K562 (cell line): Measurements from ENCODE around the gene INPP5K. TPM values are rescaled to one million over a fixed set of nuclear protein-coding genes. Genes with fewer than 3 reads are reported as not detected.
A peak's percentile ranks its signal among the peaks of the same experiment; 100 is the strongest.

Experiments
- ATAC-seq: fragments of 200-7000 bp; cut with Tn5 transposase; 3 replicates; pipeline ENCODE4 v1.9.1; 2020; ENCODE audit warnings: moderate library complexity
- BruUV-seq: library from RNA; stranded (reverse); fragments of 400-500 nt; replicated peaks from 2 replicates; lab custom pipeline; 2021; lab: Mats Ljungman, UMichigan
- CTCF ChIA-PET: fragments of 300-600 bp; formaldehyde crosslinking; extraction: SDS; loops from one replicate; lab custom pipeline; 2021; ENCODE audit warnings: low intra/inter-chr PET ratio; lab: Yijun Ruan, JAX
- POLR2A ChIA-PET: fragments of 300-600, 350-650 bp; sonication (Branson Sonifier 250); formaldehyde crosslinking; extraction: SDS; loops from one replicate; lab custom pipeline; 2021; ENCODE audit warnings: antibody characterized with exemption, inconsistent platforms; lab: Yijun Ruan, JAX
- DNase-seq, 4 experiments: peaks; one replicate each; pipeline versions ENCODE4 v3.0.0 to v3.0.0-alpha.2; 2011 to 2018; ENCODE audit warnings: low spot score in 3 of 4, mixed read lengths in 3 of 4; ENCODE audit errors: extremely low read depth in 1 of 4
- FAIRE-seq: peaks from 2 replicates; lab custom pipeline; 2011; peaks lifted over from hg19 to GRCh38; lab: Jason Lieb, UNC
- H2AFZ ChIP-seq: 2 replicates; pipeline ENCODE4 v1.6.0; 2011; ENCODE audit warnings: low read depth, low read length, control low read depth, inconsistent platforms
- H3K27ac ChIP-seq: fragments of 200-600 bp; 3 replicates; pipeline ENCODE4 v1.8.0; 2011; ENCODE audit warnings: low read depth, mild to moderate bottlenecking, control low read depth, inconsistent platforms, low read length, moderate library complexity, mixed read lengths; ENCODE audit errors: extremely low read depth
- H3K27me3 ChIP-seq, 2 experiments: fragments of 300-600 bp in 1 of 2; 2 replicates in 1 of 2; 3 replicates in 1 of 2; pipeline versions ENCODE4 v1.6.0 to v1.8.0; 2011; ENCODE audit warnings: inconsistent platforms in 2 of 2, low read length in 2 of 2, mild to moderate bottlenecking in 1 of 2, mixed read lengths in 1 of 2, moderate library complexity in 1 of 2; ENCODE audit not compliant: control insufficient read depth in 2 of 2, insufficient read depth in 2 of 2
- H3K36me3 ChIP-seq: fragments of 300-600 bp; 3 replicates; pipeline ENCODE4 v1.8.0; 2011; ENCODE audit warnings: mild to moderate bottlenecking, low read length, inconsistent platforms; ENCODE audit not compliant: control insufficient read depth, insufficient read depth
- H3K4me1 ChIP-seq, 2 experiments: fragments of 200-600 bp in 1 of 2; replicated peaks in 1 of 2; 2 replicates in 1 of 2; 3 replicates in 1 of 2; pipeline versions ENCODE4 v1.5.1 to v1.8.0; 2011; ENCODE audit warnings: inconsistent platforms in 2 of 2, low read length in 2 of 2, mild to moderate bottlenecking in 1 of 2, mixed read lengths in 1 of 2, moderate library complexity in 1 of 2; ENCODE audit not compliant: control insufficient read depth in 2 of 2, insufficient read depth in 2 of 2
- H3K4me2 ChIP-seq: 2 replicates; pipeline ENCODE4 v1.6.1; 2011; ENCODE audit warnings: low read length, control low read depth, inconsistent platforms, mixed read lengths; ENCODE audit not compliant: insufficient read depth
- H3K4me3 ChIP-seq: fragments of 200-600 bp; sonication (generic), shearing (Covaris generic); 2 replicates; pipeline ENCODE4 v1.5.1; 2016; ENCODE audit warnings: control low read depth, inconsistent platforms
- H3K79me2 ChIP-seq: fragments of 200-600 bp; 3 replicates; pipeline ENCODE4 v1.8.0; 2011; ENCODE audit warnings: low read length, inconsistent platforms; ENCODE audit not compliant: control insufficient read depth, insufficient read depth
- H3K9ac ChIP-seq, 2 experiments: 2 replicates each; pipeline versions ENCODE4 v1.6.0 to v1.6.1; 2011; ENCODE audit warnings: low read depth in 2 of 2, low read length in 2 of 2, control low read depth in 1 of 2, inconsistent platforms in 1 of 2, mild to moderate bottlenecking in 1 of 2, mixed read lengths in 1 of 2; ENCODE audit not compliant: insufficient read depth in 1 of 2
- H3K9me1 ChIP-seq: one replicate; pipeline ENCODE4 v1.6.0; 2011; ENCODE audit warnings: inconsistent platforms, mild to moderate bottlenecking, low read length, moderate library complexity; ENCODE audit not compliant: control insufficient read depth, insufficient read depth
- H3K9me3 ChIP-seq: replicated peaks from 2 replicates; pipeline ENCODE4 v1.5.1; 2011; ENCODE audit warnings: low read depth, low read length, inconsistent platforms; ENCODE audit not compliant: control insufficient read depth, insufficient read depth
- H4K20me1 ChIP-seq: replicated peaks from 2 replicates; pipeline ENCODE4 v1.6.1; 2011; ENCODE audit warnings: low read length, inconsistent platforms, mixed read lengths; ENCODE audit not compliant: control insufficient read depth, insufficient read depth
- CAMTA2 ChIP-seq: fragments of 250-450 bp; sonication (Bioruptor Pico); conservative IDR thresholded peaks from 2 replicates; pipeline ENCODE4 v1.5.1; 2022
- POLR2AphosphoS2 ChIP-seq: IDR thresholded peaks from 2 replicates; pipeline ENCODE4 v1.6.1; 2012; ENCODE audit warnings: low read length, improper control_type of control experiment
- POLR2G ChIP-seq: fragments of 200-400 bp; formaldehyde crosslinking; IDR thresholded peaks from 2 replicates; pipeline ENCODE4 v1.6.1; 2017; ENCODE audit warnings: low read depth, mild to moderate bottlenecking, antibody characterized with exemption, low read length, moderate library complexity
- RBBP5 ChIP-seq: fragments of 200-600 bp; sonication (generic); IDR thresholded peaks from 2 replicates; pipeline ENCODE4 v1.6.1; 2012; ENCODE audit warnings: borderline replicate concordance, mild to moderate bottlenecking, low read length, control low read depth, inconsistent platforms; ENCODE audit not compliant: insufficient read depth, poor library complexity, severe bottlenecking
- SNRNP70 ChIP-seq: fragments of 200-400 bp; formaldehyde crosslinking; optimal IDR thresholded peaks from 2 replicates; pipeline ENCODE3; 2017; ENCODE audit warnings: low read depth, low read length
- ZNF41 ChIP-seq: fragments of 250-450 bp; sonication (Bioruptor Pico); conservative IDR thresholded peaks from 2 replicates; pipeline ENCODE4 v1.4.0; 2020; ENCODE audit warnings: mild to moderate bottlenecking
- WGBS: fragments of 100-300 bp; shearing (Covaris generic); methylation state at CpG from one replicate; pipeline ENCODE4 v1.1.6; 2016; ENCODE audit warnings: low coverage, mixed read lengths; ENCODE audit not compliant: insufficient coverage; ENCODE audit errors: missing lambda C conversion rate; 5-methylcytosine and 5-hydroxymethylcytosine counted together
- in situ Hi-C: fragments of 300-500 bp; cut with MboI; formaldehyde crosslinking; loops from 4 replicates; pipeline ENCODE4 v1.15.0; 2018; ENCODE audit warnings: inconsistent platforms, mixed read lengths
- intact Hi-C: fragments of 100-400 bp; cut with micrococcal nuclease; formaldehyde crosslinking; loops from 2 replicates; pipeline ENCODE4 v1.14.2; 2022
- polyA plus RNA-seq, 8 experiments: library from polyadenylated mRNA; depleted of rRNA in 4 of 8; stranded (reverse) in 5 of 8; unstranded in 3 of 8; fragments of >200 nt; fragmentation: Nextera tagmentation in 2 of 8; fragmentation: Illumina TruSeq in 1 of 8; extraction: Ambion mirVana in 2 of 8; extraction: Trizol in 1 of 8; gene quantifications; 2 replicates each; pipeline versions ENCODE4 v1.2.1 to v1.2.3, GENCODE V29; 2011 to 2014; ENCODE audit warnings: inconsistent platforms in 1 of 8, missing spikeins in 1 of 8
- total RNA-seq, 7 experiments: library from RNA; depleted of rRNA in 6 of 7; stranded (reverse); fragments of >200 nt in 6 of 7; fragmentation: Illumina TruSeq in 2 of 7; extraction: Trizol in 2 of 7; gene quantifications; 2 replicates each; pipeline versions ENCODE4 v1.2.1 to v1.2.3, GENCODE V29; 2011 to 2021; ENCODE audit warnings: low replicate concordance in 1 of 7

INPP5K gene
- total and polyA plus RNA-seq, 9 of the 15 experiments (the other 6 are each of a cell fraction or from before 2014, with no cell fraction given): 0.63 to 15.1 (median 10.1) TPM

DNA sequence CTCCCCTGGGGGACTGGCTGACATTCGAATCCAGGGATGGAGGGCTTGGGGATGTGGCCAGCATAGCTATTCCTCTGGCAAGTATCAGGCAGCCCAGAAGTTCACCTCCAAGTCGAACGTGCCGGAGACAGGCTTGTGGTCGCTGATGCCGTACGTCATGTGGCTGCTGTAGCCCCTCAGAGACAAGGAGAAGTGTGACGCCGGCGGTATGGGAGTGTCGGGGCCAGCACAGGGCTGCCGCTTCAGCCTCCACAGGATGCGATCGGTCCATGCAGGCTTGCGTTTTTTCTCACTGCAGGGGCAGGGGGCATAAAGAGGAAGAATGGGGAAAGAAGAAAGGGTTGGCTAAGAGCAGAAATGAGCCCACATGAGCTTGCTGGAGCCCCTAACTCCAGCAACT lies 18.6 kb downstream of the INPP5K start:
- no peak for FAIRE-seq
- TF ChIP-seq ZNF41 (CRISPR knock-in tag) (no peak), SNRNP70 (no peak), POLR2AphosphoS2 (no peak), CAMTA2 (no peak)

GRCh38 chr17:1496869-1497268 lies 19.5 kb downstream of the INPP5K start:
- no peaks in the 10 kb centered on the region for H3K79me2 ChIP-seq
- ATAC-seq: no peak
- CTCF ChIA-PET: no interaction called here
- H3K4me3 ChIP-seq: no peak overlapping the region
- H3K36me3 ChIP-seq: no peaks in the 10 kb centered on the region
- BruUV-seq: no TSS peak
- H2AFZ ChIP-seq: no peak overlapping the region
- H3K9ac ChIP-seq: no peak overlapping the region
- H3K4me1 ChIP-seq: peaks cover 3 to 24% of the 10 kb centered on the region in 2 experiments; a peak in 4 of 5 replicates
- H3K9me1 ChIP-seq: no peaks in the 10 kb centered on the region
- POLR2A ChIA-PET: no interaction called here
- no peak for DNase-seq
- intact Hi-C loops (no loop called here), in situ Hi-C loops (no loop called here)
- H3K9me3 ChIP-seq: no peaks in the 10 kb centered on the region
- WGBS: 69% methylated on average over 10 of the region's 14 CpGs
- no peak overlapping the region for H3K27ac ChIP-seq
- no peaks in the 10 kb centered on the region for H4K20me1 ChIP-seq
- TF ChIP-seq POLR2G: 0 out of 2 replicates have a peak, but pooled peaks have one; percentile 8
- no peak for TF ChIP-seq RBBP5
- no peak for FAIRE-seq
- no peak overlapping the region for H3K4me2 ChIP-seq
- no peaks in the 10 kb centered on the region for H3K27me3 ChIP-seq

More for the DNA sequence above, 18.6 kb downstream of the INPP5K start:
- H3K9me1 ChIP-seq: no peaks in the 10 kb centered on the region
- DNase-seq (no peak), ATAC-seq (no peak)
- no peaks in the 10 kb centered on the region for H3K27me3 ChIP-seq
- ChIA-PET POLR2A (interaction anchor here (1.5 kb wide), 1 partner anchor 10 kb away, joined by 5 read pairs; no protein-coding TSS in a partner anchor), CTCF (no interaction called here)
- H4K20me1 ChIP-seq: no peaks in the 10 kb centered on the region
- no TSS peak for BruUV-seq
- H3K79me2 ChIP-seq: no peaks in the 10 kb centered on the region
- 67% methylated on average over 5 of the region's 15 CpGs for WGBS
- no peak overlapping the region for H3K4me3 ChIP-seq
- no peak overlapping the region for H3K27ac ChIP-seq
- in situ Hi-C loops (no loop called here), intact Hi-C loops (no loop called here)
- peak overlapping the region in 1 of 2 experiments; percentile 58; a peak in 2 of 4 replicates for H3K9ac ChIP-seq
- no peak overlapping the region for H3K4me2 ChIP-seq
- H3K36me3 ChIP-seq: no peaks in the 10 kb centered on the region
- no peak overlapping the region for H2AFZ ChIP-seq
- peaks cover 3 to 15% of the 10 kb centered on the region in 2 experiments; a peak in 4 of 5 replicates for H3K4me1 ChIP-seq
- H3K9me3 ChIP-seq: no peaks in the 10 kb centered on the region
